Vagina (tissue), 2 donors: Measurements from ENCODE around the gene SOWAHA.

Source experiments
- CTCF ChIP-seq, 3 experiments: fragments of 450-650 bp in 2 of 3; fragments of 200-600 bp in 1 of 3; sonication (generic) in 1 of 3; IDR thresholded peaks; one replicate each; pipeline ENCODE4 v1.5.1; 2017 to 2019; ENCODE audit warnings: antibody characterized with exemption in 3 of 3, mild to moderate bottlenecking in 2 of 3, moderate library complexity in 2 of 3
- POLR2A ChIP-seq, 2 donors: fragments of 450-650 bp; IDR thresholded peaks; one replicate each; pipeline ENCODE4 v1.6.1; 2017; ENCODE audit warnings: antibody characterized with exemption in 2 of 2, mild to moderate bottlenecking in 2 of 2, moderate library complexity in 2 of 2
- POLR2AphosphoS5 ChIP-seq, 2 donors: sonication (generic); formaldehyde crosslinking; IDR thresholded peaks; one replicate each; pipeline ENCODE4 v1.9.0; 2017; ENCODE audit warnings: antibody characterized with exemption in 2 of 2, mild to moderate bottlenecking in 2 of 2, low read depth in 1 of 2; ENCODE audit not compliant: insufficient read depth in 1 of 2

DNA sequence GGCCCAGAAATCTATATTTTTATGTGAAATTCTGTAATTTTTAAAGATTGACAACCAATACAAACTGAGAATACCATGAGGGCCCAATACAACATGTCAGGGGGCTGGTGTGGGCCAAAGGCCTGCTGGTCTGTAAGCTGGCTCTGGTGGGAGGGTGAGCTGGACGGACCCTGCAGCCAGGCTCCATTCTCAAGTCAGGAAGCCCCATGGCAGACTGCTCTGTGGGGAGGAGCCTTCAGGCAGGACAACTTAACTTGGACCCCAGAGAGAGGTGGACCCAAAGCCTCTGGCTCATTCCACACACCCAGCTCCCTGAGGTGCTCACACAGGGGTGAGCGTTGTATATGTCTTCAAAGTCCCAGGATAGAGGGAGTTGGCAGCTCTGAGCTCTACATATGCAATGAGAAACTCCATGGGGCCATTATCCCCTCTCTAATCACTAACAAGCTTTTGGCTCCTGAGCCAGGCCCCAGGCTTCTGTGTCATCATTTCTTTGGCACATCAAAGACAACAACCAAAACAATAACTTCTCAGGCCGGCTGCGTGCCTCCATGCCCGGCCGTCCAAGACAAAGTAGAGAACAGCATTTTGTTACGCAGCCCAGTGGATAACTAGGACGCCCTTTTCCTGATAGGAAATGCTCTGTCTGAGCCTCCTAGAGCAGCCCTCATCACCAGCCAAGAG, 42.5 kb upstream of the SOWAHA start:
- TF ChIP-seq CTCF (IDR thresholded peaks at IDR 0.05) (no peak), POLR2A (IDR thresholded peaks at IDR 0.05) (no peak), POLR2AphosphoS5 (IDR thresholded peaks at IDR 0.05; ENCODE audit: insufficient read depth in 1 of 2, low read depth in 1 of 2) (no peak)
